ENCODE results near the gene PRDM15.

The PRDM15 gene

GRCh38 chr21:41914965-41915364, 35.8 kb upstream of the PRDM15 start:
- Histone ChIP-seq H3K4me2 (ENCODE audit: low read length, poor library complexity, severe bottlenecking) (no peak overlapping the region), H3K4me3 (ENCODE audit: insufficient read depth in 1 of 2, low read depth in 1 of 2, low read length in 2 of 2) (no peak overlapping the region), H3K14ac (ENCODE audit: low read length in 2 of 2) (no peak overlapping the region), H3K4ac (ENCODE audit: low read depth in 1 of 2, low read length in 2 of 2) (no peak overlapping the region), H3K4me1 (ENCODE audit: control insufficient read depth, insufficient read depth, low read depth, low read length) (no peaks in the 10 kb centered on the region), H2BK15ac (ENCODE audit: low read depth, poor library complexity, severe bottlenecking) (no peak overlapping the region), H4K8ac (ENCODE audit: low read length) (no peak overlapping the region), H3K9ac (ENCODE audit: low read length) (no peak overlapping the region), H3K18ac (ENCODE audit: low read depth in 1 of 2, low read length in 2 of 2) (no peak overlapping the region), H3K79me1 (replicated peaks; ENCODE audit: low read length, poor library complexity, severe bottlenecking) (peaks cover 5% of the 10 kb centered on the region), H2BK12ac (ENCODE audit: low read length in 2 of 2) (no peak overlapping the region), H2BK5ac (ENCODE audit: low read depth, low read length, poor library complexity, severe bottlenecking) (no peak overlapping the region), H2BK120ac (ENCODE audit: low read depth, low read length) (no peak overlapping the region), H4K91ac (ENCODE audit: low read length) (no peak overlapping the region), H3K36me3 (ENCODE audit: control insufficient read depth in 1 of 2, insufficient read depth in 2 of 2, low read depth in 1 of 2, low read length in 2 of 2) (peaks cover 64 to 92% of the 10 kb centered on the region in 2 experiments), H3K23ac (ENCODE audit: low read length in 2 of 2) (no peak overlapping the region), H3K27ac (ENCODE audit: low read length, poor library complexity, severe bottlenecking) (no peak overlapping the region), H3K27me3 (ENCODE audit: control insufficient read depth in 1 of 2, insufficient read depth in 1 of 2, low read length in 2 of 2) (no peaks in the 10 kb centered on the region), H2AFZ (ENCODE audit: low read depth, low read length) (no peak overlapping the region), H2AK5ac (ENCODE audit: low read length, severe bottlenecking) (no peak overlapping the region), H3K9me3 (ENCODE audit: control insufficient read depth, low read length) (peaks cover 3% of the 10 kb centered on the region)
- DNase-seq: no peak
- 81% methylated on average over 6 of the region's 6 CpGs for WGBS

GRCh38 chr21:41914358-41914757, 35.2 kb upstream of the PRDM15 start:
- Histone ChIP-seq H3K23ac (ENCODE audit: low read length in 2 of 2) (no peak overlapping the region), H3K4me1 (ENCODE audit: control insufficient read depth, insufficient read depth, low read depth, low read length) (no peaks in the 10 kb centered on the region), H2BK12ac (ENCODE audit: low read length in 2 of 2) (no peak overlapping the region)

GRCh38 chr21:41913230-41913629, 34.1 kb upstream of the PRDM15 start:
- H3K4ac ChIP-seq (ENCODE audit: low read depth in 1 of 2, low read length in 2 of 2): no peak overlapping the region
- no peak overlapping the region for H2BK15ac ChIP-seq (ENCODE audit: low read depth, poor library complexity, severe bottlenecking)

More at GRCh38 chr21:41914358-41914757, 35.2 kb upstream of the PRDM15 start:
- Histone ChIP-seq H2AK5ac (ENCODE audit: low read length, severe bottlenecking) (no peak overlapping the region), H3K14ac (ENCODE audit: low read length in 2 of 2) (no peak overlapping the region), H2AFZ (ENCODE audit: low read depth, low read length) (no peak overlapping the region), H3K36me3 (ENCODE audit: control insufficient read depth in 1 of 2, insufficient read depth in 2 of 2, low read depth in 1 of 2, low read length in 2 of 2) (peaks cover 59 to 95% of the 10 kb centered on the region in 2 experiments), H4K8ac (ENCODE audit: low read length) (no peak overlapping the region), H3K9me3 (ENCODE audit: control insufficient read depth, low read length) (peaks cover 3% of the 10 kb centered on the region), H3K27me3 (ENCODE audit: control insufficient read depth in 1 of 2, insufficient read depth in 1 of 2, low read length in 2 of 2) (no peaks in the 10 kb centered on the region), H3K4me2 (ENCODE audit: low read length, poor library complexity, severe bottlenecking) (no peak overlapping the region), H2BK5ac (ENCODE audit: low read depth, low read length, poor library complexity, severe bottlenecking) (no peak overlapping the region), H3K79me1 (replicated peaks; ENCODE audit: low read length, poor library complexity, severe bottlenecking) (no peaks in the 10 kb centered on the region), H3K18ac (ENCODE audit: low read depth in 1 of 2, low read length in 2 of 2) (no peak overlapping the region), H4K91ac (ENCODE audit: low read length) (no peak overlapping the region), H3K9ac (ENCODE audit: low read length) (no peak overlapping the region), H2BK15ac (ENCODE audit: low read depth, poor library complexity, severe bottlenecking) (no peak overlapping the region), H3K4me3 (ENCODE audit: insufficient read depth in 1 of 2, low read depth in 1 of 2, low read length in 2 of 2) (no peak overlapping the region), H2BK120ac (ENCODE audit: low read depth, low read length) (no peak overlapping the region), H3K4ac (ENCODE audit: low read depth in 1 of 2, low read length in 2 of 2) (no peak overlapping the region), H3K27ac (ENCODE audit: low read length, poor library complexity, severe bottlenecking) (no peak overlapping the region)
- DNase-seq: no peak
- WGBS: 95% methylated on average over 12 of the region's 12 CpGs

GRCh38 chr21:41908829-41909228, 29.7 kb upstream of the PRDM15 start:
- H3K18ac ChIP-seq (ENCODE audit: low read depth in 1 of 2, low read length in 2 of 2): no peak overlapping the region
- H2AK5ac ChIP-seq (ENCODE audit: low read length, severe bottlenecking): no peak overlapping the region
- no peak overlapping the region for H3K4me2 ChIP-seq (ENCODE audit: low read length, poor library complexity, severe bottlenecking)
- H2BK5ac ChIP-seq (ENCODE audit: low read depth, low read length, poor library complexity, severe bottlenecking): no peak overlapping the region
- no peak overlapping the region for H2BK120ac ChIP-seq (ENCODE audit: low read depth, low read length)
- H4K91ac ChIP-seq (ENCODE audit: low read length): no peak overlapping the region
- no peaks in the 10 kb centered on the region for H3K9me3 ChIP-seq (ENCODE audit: control insufficient read depth, low read length)
- H2BK12ac ChIP-seq (ENCODE audit: low read length in 2 of 2): no peak overlapping the region
- H3K23ac ChIP-seq (ENCODE audit: low read length in 2 of 2): no peak overlapping the region
- peaks cover 43 to 94% of the 10 kb centered on the region in 2 experiments for H3K36me3 ChIP-seq (ENCODE audit: control insufficient read depth in 1 of 2, insufficient read depth in 2 of 2, low read depth in 1 of 2, low read length in 2 of 2)
- no peak for DNase-seq
- no peak overlapping the region for H2BK15ac ChIP-seq (ENCODE audit: low read depth, poor library complexity, severe bottlenecking)
- no peaks in the 10 kb centered on the region for H3K79me1 ChIP-seq (replicated peaks; ENCODE audit: low read length, poor library complexity, severe bottlenecking)
- no peaks in the 10 kb centered on the region for H3K27me3 ChIP-seq (ENCODE audit: control insufficient read depth in 1 of 2, insufficient read depth in 1 of 2, low read length in 2 of 2)
- no peaks in the 10 kb centered on the region for H3K4me1 ChIP-seq (ENCODE audit: control insufficient read depth, insufficient read depth, low read depth, low read length)
- H3K4ac ChIP-seq (ENCODE audit: low read depth in 1 of 2, low read length in 2 of 2): no peak overlapping the region
- H3K14ac ChIP-seq (ENCODE audit: low read length in 2 of 2): no peak overlapping the region
- 89% methylated on average over 1 of the region's 3 CpGs for WGBS
- no peak overlapping the region for H3K4me3 ChIP-seq (ENCODE audit: insufficient read depth in 1 of 2, low read depth in 1 of 2, low read length in 2 of 2)
- H3K27ac ChIP-seq (ENCODE audit: low read length, poor library complexity, severe bottlenecking): no peak overlapping the region
- no peak overlapping the region for H2AFZ ChIP-seq (ENCODE audit: low read depth, low read length)
- no peak overlapping the region for H3K9ac ChIP-seq (ENCODE audit: low read length)
- no peak overlapping the region for H4K8ac ChIP-seq (ENCODE audit: low read length)

More at GRCh38 chr21:41913230-41913629, 34.1 kb upstream of the PRDM15 start:
- no peak overlapping the region for H2BK12ac ChIP-seq (ENCODE audit: low read length in 2 of 2)
- no peak overlapping the region for H3K18ac ChIP-seq (ENCODE audit: low read depth in 1 of 2, low read length in 2 of 2)
- no peaks in the 10 kb centered on the region for H3K4me1 ChIP-seq (ENCODE audit: control insufficient read depth, insufficient read depth, low read depth, low read length)
- peaks cover 52 to 95% of the 10 kb centered on the region in 2 experiments for H3K36me3 ChIP-seq (ENCODE audit: control insufficient read depth in 1 of 2, insufficient read depth in 2 of 2, low read depth in 1 of 2, low read length in 2 of 2)
- H3K4me3 ChIP-seq (ENCODE audit: insufficient read depth in 1 of 2, low read depth in 1 of 2, low read length in 2 of 2): no peak overlapping the region
- H2BK120ac ChIP-seq (ENCODE audit: low read depth, low read length): no peak overlapping the region
- H3K79me1 ChIP-seq (replicated peaks; ENCODE audit: low read length, poor library complexity, severe bottlenecking): no peaks in the 10 kb centered on the region
- no peak for DNase-seq
- H4K8ac ChIP-seq (ENCODE audit: low read length): no peak overlapping the region
- no peak overlapping the region for H3K14ac ChIP-seq (ENCODE audit: low read length in 2 of 2)
- no peak overlapping the region for H2AK5ac ChIP-seq (ENCODE audit: low read length, severe bottlenecking)
- H2BK5ac ChIP-seq (ENCODE audit: low read depth, low read length, poor library complexity, severe bottlenecking): no peak overlapping the region
- H3K9ac ChIP-seq (ENCODE audit: low read length): no peak overlapping the region
- 96% methylated on average over 9 of the region's 9 CpGs for WGBS
- H4K91ac ChIP-seq (ENCODE audit: low read length): peak overlapping the region; percentile 25
- no peaks in the 10 kb centered on the region for H3K27me3 ChIP-seq (ENCODE audit: control insufficient read depth in 1 of 2, insufficient read depth in 1 of 2, low read length in 2 of 2)
- H3K9me3 ChIP-seq (ENCODE audit: control insufficient read depth, low read length): peaks cover 3% of the 10 kb centered on the region
- H3K23ac ChIP-seq (ENCODE audit: low read length in 2 of 2): no peak overlapping the region
- no peak overlapping the region for H2AFZ ChIP-seq (ENCODE audit: low read depth, low read length)
- H3K27ac ChIP-seq (ENCODE audit: low read length, poor library complexity, severe bottlenecking): no peak overlapping the region
- no peak overlapping the region for H3K4me2 ChIP-seq (ENCODE audit: low read length, poor library complexity, severe bottlenecking)

All from mesenchymal stem cell (in vitro differentiated cells and primary cell).